ENCODE data around the gene OR2AJ1.

OR2AJ1 gene

DNA sequence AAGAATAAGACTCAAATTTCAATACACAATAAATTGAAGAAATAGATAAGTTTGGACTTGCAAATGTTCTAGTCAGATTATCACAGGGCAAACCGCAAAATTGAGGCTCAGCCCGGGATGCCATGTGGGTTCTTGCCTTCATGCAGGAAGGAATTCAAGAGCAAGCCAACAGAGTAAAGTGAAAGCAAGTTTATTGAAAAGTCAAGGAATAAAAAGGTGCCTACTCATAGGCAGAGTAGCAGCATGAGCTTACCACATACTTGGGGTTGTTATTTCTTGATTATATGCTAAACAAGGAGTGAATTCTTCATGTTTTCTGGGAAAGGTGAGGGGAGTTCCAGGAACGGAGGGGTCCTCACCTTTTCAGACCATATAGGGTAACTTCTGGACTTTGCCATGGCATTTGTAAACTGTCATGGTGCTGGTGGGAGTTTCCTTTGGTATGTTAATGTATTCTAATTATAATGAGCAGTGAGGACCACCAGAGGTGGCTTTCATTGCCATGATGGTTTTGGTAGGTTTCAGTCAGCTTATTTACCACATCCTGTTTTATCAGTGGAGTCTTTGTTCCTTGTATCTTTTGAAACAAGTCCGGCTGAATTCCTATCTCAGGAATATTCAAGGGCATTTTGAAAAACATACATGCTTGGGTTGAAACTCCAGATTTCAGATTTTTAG, 38.4 kb downstream of the OR2AJ1 start:
- no peak for DNase-seq

DNA sequence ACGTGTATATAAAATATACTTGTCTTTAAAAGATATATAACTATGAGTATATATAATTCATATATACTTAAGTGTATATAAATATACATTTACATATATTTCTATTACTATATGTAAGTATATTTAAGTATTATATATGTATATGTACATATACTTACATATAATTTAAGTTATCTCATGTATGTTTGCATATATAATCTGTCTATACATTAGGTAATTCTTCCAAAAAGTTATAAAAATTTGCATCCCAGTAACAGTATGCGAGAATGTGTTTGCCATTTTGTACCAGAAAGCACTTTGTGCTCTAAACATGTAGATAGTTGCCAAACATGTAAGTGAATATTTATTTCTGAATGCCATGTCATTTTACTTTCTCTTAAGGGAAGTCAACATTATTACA, 40.2 kb downstream of the OR2AJ1 start, which contains the start of gene OR2AK2:
OR2AK2 (plus strand) TSS at position 301 of the 400 bp plus-strand sequence. CDS start 144 bp downstream, outside the sequence.
- DNase-seq = no peak

DNA sequence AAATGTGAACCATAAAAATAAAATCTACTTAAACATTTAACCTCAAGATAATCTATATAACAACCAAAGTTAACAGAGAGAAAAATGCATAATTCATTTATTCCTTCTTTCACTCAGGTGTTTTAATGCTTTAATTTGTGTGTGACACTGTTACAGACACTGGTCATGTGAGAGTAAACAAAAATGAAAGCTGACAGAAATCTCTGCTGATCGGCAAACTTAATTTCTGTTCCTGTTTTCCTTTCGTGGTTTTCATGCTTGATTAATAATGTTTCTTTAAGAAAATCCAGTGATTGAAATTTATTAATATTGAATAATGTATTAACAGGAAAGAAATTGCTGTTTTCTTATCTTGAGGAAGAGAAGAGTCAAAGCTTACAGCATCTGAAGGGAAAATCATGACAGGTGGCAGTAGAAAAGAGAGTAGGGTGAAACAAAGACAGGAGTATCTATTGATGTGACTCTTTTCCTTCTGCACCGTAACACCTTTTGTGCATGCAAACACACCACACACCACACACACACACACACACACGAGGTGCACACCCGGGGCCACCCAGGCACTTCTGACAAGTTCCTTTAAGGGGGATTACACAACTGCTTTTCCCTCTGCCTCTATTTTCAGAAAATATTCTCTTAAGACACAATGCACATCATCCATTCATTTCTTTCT, 42.0 kb downstream of the OR2AJ1 start:
- no peak for DNase-seq
